Measurements from ENCODE around the gene KLHL17. TPM values are rescaled to one million over a fixed set of nuclear protein-coding genes. Genes with fewer than 3 reads are reported as not detected.
A peak's percentile ranks its signal among the peaks of the same experiment; 100 is the strongest.

KLHL17 gene
- total and polyA plus RNA-seq, 9 of the 15 experiments (the other 6 are each of a cell fraction or from before 2014, with no cell fraction given) = 0.14 to 84.8 (median 13.0) TPM

DNA sequence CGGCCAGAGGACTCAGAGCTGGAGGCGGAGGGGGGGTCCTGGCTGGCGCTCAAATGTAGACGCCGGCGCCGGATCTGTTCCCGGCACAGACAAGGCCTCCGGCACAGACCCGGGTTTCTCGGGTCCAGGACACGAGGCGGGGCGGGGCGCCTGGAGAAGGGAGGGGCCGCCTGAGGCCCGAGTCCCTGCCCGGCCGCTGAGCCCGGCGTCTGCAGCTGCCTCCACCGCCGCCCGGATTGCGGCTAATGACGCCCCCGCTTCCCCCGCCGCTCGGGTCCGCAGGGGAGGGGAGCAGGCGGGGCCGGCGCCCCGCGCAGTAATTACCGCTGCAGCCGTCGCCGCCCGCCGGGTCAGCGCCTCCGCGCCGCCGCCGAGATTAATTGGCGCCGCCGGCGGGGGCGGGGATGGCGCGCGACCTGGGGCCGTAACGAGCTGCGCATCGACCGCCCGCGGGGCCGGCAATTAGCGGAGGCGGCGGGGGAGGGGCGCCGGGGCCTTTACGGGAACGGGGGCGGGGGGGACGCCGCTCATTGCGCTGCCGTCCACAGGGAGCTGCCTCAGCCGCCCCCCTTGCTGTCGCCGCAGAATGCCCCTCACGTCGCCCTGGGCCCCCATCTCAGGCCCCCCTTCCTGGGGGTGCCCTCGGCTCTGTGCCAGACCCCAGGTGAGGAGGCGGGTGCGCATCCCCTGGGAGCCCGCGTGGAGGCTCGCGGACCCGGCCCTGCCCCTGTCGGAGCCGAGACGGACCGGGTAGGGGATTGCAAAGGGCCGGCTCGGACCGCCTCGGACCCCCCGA, 18.6 kb upstream of the KLHL17 start (continued):
- TF ChIP-seq HNRNPL (IDR thresholded peaks at IDR 0.05; ENCODE audit: low read depth, low read length) = no peak
- peak; percentile 96 for TF ChIP-seq HMGN3 (IDR thresholded peaks at IDR 0.05; ENCODE audit: borderline replicate concordance, extremely low read depth, insufficient read length, low read depth, low read length)
- TF ChIP-seq, protein P1, sequence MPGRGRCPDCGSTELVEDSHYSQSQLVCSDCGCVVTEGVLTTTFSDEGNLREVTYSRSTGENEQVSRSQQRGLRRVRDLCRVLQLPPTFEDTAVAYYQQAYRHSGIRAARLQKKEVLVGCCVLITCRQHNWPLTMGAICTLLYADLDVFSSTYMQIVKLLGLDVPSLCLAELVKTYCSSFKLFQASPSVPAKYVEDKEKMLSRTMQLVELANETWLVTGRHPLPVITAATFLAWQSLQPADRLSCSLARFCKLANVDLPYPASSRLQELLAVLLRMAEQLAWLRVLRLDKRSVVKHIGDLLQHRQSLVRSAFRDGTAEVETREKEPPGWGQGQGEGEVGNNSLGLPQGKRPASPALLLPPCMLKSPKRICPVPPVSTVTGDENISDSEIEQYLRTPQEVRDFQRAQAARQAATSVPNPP (IDR thresholded peaks at IDR 0.05; ENCODE audit: borderline replicate concordance, insufficient read depth, insufficient read length) = no peak
- no peak for TF ChIP-seq GABPB1 (CRISPR knock-in tag; IDR thresholded peaks at IDR 0.05)
- TF ChIP-seq KAT8 (IDR thresholded peaks at IDR 0.05; ENCODE audit: low read depth) = no peak
- TF ChIP-seq HCFC1 (IDR thresholded peaks at IDR 0.05; ENCODE audit: low read depth, low read length) = no peak
- TF ChIP-seq SAFB (IDR thresholded peaks at IDR 0.05; ENCODE audit: borderline replicate concordance, low read depth, low read length) = no peak
- no peak for TF ChIP-seq ZNF311 (CRISPR knock-in tag; IDR thresholded peaks at IDR 0.05)
- no peak for TF ChIP-seq XRCC3 (IDR thresholded peaks at IDR 0.05)
- no peak for TF ChIP-seq CCAR2 (IDR thresholded peaks at IDR 0.05; ENCODE audit: low read depth, low read length)
- TF ChIP-seq ZSCAN29 (IDR thresholded peaks at IDR 0.05) = 0 out of 2 replicates have a peak, but pooled peaks have one; percentile 56
- TF ChIP-seq ZFX (CRISPR knock-in tag; IDR thresholded peaks at IDR 0.05) = peak; percentile 16; the same call in 1 of the 2 replicates
- TF ChIP-seq, protein P2, sequence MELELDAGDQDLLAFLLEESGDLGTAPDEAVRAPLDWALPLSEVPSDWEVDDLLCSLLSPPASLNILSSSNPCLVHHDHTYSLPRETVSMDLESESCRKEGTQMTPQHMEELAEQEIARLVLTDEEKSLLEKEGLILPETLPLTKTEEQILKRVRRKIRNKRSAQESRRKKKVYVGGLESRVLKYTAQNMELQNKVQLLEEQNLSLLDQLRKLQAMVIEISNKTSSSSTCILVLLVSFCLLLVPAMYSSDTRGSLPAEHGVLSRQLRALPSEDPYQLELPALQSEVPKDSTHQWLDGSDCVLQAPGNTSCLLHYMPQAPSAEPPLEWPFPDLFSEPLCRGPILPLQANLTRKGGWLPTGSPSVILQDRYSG (tag; conservative IDR thresholded peaks at IDR 0.05; ENCODE audit: low read depth) = no peak
- TF ChIP-seq, protein P3, sequence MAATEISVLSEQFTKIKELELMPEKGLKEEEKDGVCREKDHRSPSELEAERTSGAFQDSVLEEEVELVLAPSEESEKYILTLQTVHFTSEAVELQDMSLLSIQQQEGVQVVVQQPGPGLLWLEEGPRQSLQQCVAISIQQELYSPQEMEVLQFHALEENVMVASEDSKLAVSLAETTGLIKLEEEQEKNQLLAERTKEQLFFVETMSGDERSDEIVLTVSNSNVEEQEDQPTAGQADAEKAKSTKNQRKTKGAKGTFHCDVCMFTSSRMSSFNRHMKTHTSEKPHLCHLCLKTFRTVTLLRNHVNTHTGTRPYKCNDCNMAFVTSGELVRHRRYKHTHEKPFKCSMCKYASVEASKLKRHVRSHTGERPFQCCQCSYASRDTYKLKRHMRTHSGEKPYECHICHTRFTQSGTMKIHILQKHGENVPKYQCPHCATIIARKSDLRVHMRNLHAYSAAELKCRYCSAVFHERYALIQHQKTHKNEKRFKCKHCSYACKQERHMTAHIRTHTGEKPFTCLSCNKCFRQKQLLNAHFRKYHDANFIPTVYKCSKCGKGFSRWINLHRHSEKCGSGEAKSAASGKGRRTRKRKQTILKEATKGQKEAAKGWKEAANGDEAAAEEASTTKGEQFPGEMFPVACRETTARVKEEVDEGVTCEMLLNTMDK (IDR thresholded peaks at IDR 0.05; ENCODE audit: borderline replicate concordance, insufficient read depth, low read depth, low read length, poor library complexity, severe bottlenecking) = peak; percentile 0
- TF ChIP-seq, protein P4, sequence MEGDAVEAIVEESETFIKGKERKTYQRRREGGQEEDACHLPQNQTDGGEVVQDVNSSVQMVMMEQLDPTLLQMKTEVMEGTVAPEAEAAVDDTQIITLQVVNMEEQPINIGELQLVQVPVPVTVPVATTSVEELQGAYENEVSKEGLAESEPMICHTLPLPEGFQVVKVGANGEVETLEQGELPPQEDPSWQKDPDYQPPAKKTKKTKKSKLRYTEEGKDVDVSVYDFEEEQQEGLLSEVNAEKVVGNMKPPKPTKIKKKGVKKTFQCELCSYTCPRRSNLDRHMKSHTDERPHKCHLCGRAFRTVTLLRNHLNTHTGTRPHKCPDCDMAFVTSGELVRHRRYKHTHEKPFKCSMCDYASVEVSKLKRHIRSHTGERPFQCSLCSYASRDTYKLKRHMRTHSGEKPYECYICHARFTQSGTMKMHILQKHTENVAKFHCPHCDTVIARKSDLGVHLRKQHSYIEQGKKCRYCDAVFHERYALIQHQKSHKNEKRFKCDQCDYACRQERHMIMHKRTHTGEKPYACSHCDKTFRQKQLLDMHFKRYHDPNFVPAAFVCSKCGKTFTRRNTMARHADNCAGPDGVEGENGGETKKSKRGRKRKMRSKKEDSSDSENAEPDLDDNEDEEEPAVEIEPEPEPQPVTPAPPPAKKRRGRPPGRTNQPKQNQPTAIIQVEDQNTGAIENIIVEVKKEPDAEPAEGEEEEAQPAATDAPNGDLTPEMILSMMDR (IDR thresholded peaks at IDR 0.05 in 2 of 3, conservative IDR thresholded peaks at IDR 0.05 in 1 of 3; ENCODE audit: insufficient read depth in 2 of 3, low read depth in 1 of 3, low read length in 3 of 3) = no peak
- TF ChIP-seq MAZ (CRISPR knock-in tag; conservative IDR thresholded peaks at IDR 0.05 in 1 of 2, IDR thresholded peaks at IDR 0.05 in 1 of 2) = peak in 1 of 2 experiments; percentile 71; a peak in 3 of 4 replicates
- no peak for TF ChIP-seq NR4A1 (CRISPR knock-in tag; IDR thresholded peaks at IDR 0.05)
- no peak for TF ChIP-seq NR4A1 (tag; IDR thresholded peaks at IDR 0.05)
- no peak for TF ChIP-seq SUPT5H (IDR thresholded peaks at IDR 0.05)
- no peak for TF ChIP-seq ADNP (tag; IDR thresholded peaks at IDR 0.05)
